ENCODE results near the gene TTC3. TPM values are rescaled to one million over a fixed set of nuclear protein-coding genes. Genes with fewer than 3 reads are reported as not detected.
A peak's percentile ranks its signal among the peaks of the same experiment; 100 is the strongest.

TTC3 gene
- total and polyA plus RNA-seq, 7 donors: 6.5 to 50.3 (median 25.7) TPM

DNA sequence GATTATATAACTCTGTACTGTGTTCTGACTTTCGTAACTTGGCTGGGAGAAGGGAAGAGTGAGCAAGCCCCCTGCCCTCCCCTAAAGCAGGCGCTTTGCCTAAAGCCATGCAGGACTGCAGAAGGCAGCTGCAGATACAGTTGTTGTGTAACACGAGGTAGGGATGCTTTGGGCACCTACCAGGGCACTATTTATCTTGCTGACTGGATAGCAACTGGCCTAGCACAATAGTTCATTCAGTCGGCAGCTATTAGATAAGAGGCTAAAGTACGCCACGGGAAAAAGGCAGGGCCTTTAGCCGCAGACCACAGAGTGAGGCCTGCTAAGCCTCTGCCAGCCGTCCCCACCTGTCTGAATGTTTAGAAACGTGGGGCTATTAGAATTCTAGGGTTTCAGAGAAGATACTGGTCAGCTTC lies 80.9 kb downstream of the TTC3 start:
- WGBS, 3 donors: 29 to 32% (median 29%) methylated on average over 9 of the region's 9 CpGs

DNA sequence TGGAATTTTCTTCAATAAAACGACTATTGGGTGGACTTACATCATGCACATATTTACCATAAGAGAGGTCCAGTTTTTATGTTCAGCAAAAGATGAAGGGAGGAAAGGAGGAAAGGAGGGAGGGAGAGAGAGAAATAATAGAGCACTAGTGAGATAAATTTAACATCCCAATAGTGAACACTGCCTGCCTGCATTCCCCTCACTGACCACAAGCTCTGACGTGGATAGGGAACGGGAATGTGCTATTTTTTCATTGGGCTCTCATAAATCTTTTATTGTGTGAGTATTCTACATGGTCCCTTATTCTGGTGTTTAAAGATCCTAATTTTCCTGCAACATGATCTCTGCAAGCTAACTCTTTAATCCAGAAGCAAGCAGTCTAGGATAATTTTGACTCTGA lies 82.1 kb downstream of the TTC3 start:
- Histone ChIP-seq H3K4me3 (no peak overlapping the region), H3K36me3 (ENCODE audit: insufficient read depth in 1 of 2, low read depth in 1 of 2) (peaks cover 5 to 62% of the 10 kb centered on the region in 2 donors), H3K4me1 (peaks cover 22% of the 10 kb centered on the region), H3K27me3 (ENCODE audit: insufficient read depth in 3 of 3, low read length in 2 of 3) (no peaks in the 10 kb centered on the region), H3K9me3 (no peaks in the 10 kb centered on the region), H3K27ac (no peak overlapping the region)
- no peak for DNase-seq
- 55 to 71% (median 56%) methylated on average over 3 of the region's 3 CpGs for WGBS, 3 donors
- ATAC-seq: no peak
- intact Hi-C loops (cut with DNase I): no loop called here
- no peak for TF ChIP-seq CTCF (IDR thresholded peaks at IDR 0.05)

More for the DNA sequence above, 80.9 kb downstream of the TTC3 start:
- Histone ChIP-seq H3K27me3 (ENCODE audit: insufficient read depth in 3 of 3, low read length in 2 of 3) (no peaks in the 10 kb centered on the region), H3K4me3 (no peak overlapping the region), H3K4me1 (peaks cover 22% of the 10 kb centered on the region), H3K9me3 (no peaks in the 10 kb centered on the region), H3K27ac (peak overlapping the region; percentile 82), H3K36me3 (ENCODE audit: insufficient read depth in 1 of 2, low read depth in 1 of 2) (peaks cover 4 to 62% of the 10 kb centered on the region in 2 donors)
- DNase-seq (peak; percentile 20 to 58), ATAC-seq (peak; percentile 93 to 94 (median 94))
- TF ChIP-seq CTCF (IDR thresholded peaks at IDR 0.05): no peak
- intact Hi-C loops (cut with DNase I): no loop called here

GRCh38 chr21:37157938-37158337 lies 84.9 kb downstream of the TTC3 start:
- no peak for ATAC-seq
- WGBS, 3 donors: 30 to 53% (median 40%) methylated on average over 3 of the region's 3 CpGs
- no peak for TF ChIP-seq CTCF (IDR thresholded peaks at IDR 0.05)

DNA sequence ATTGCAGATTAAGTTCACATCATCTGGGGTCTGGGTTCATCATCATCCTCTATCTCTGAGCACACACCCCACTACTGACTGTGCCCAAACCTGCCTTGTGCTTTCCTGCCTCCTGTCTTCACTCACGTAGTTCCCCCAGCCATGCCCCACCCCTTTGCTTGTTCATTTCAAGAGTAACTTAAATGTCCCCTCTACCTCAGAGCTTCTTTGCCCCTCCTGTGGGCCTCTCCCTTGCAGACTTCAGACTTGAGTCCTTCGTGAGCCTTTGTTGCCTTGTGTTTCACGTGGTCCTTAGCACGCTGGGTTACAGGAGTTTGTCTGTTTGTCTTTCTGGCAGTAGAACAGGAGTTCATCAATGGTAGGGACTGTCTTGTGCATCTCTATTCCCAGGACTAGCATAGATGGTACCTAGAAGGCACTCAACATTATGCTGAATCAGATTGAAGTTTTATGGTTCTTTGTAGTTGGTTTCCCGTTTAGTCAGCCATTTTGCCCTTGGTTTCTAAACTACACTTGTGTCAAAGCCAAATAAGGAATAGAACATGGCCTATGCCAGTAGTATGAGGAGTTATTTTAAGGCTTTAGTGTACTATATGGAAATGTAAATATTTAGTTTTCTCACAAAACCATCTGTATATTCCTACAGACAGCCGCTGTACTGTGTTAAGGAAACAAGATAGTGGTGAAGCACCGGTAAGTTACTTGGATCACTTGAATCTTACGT lies 86.2 kb downstream of the TTC3 start:
- Histone ChIP-seq H3K9me3 (no peaks in the 10 kb centered on the region), H3K27me3 (ENCODE audit: insufficient read depth in 3 of 3, low read length in 2 of 3) (no peaks in the 10 kb centered on the region), H3K27ac (no peak overlapping the region), H3K4me3 (no peak overlapping the region), H3K4me1 (peaks cover 12% of the 10 kb centered on the region), H3K36me3 (ENCODE audit: insufficient read depth in 1 of 2, low read depth in 1 of 2) (peaks cover 5 to 81% of the 10 kb centered on the region in 2 donors)
- 88 to 92% (median 91%) methylated on average over 8 of the region's 8 CpGs for WGBS, 3 donors
- ATAC-seq: no peak
- TF ChIP-seq CTCF (IDR thresholded peaks at IDR 0.05): no peak
- DNase-seq: no peak
- intact Hi-C loops (cut with DNase I): no loop called here

More at GRCh38 chr21:37157938-37158337, 84.9 kb downstream of the TTC3 start:
- Histone ChIP-seq H3K4me1 (peaks cover 22% of the 10 kb centered on the region), H3K4me3 (no peak overlapping the region), H3K36me3 (ENCODE audit: insufficient read depth in 1 of 2, low read depth in 1 of 2) (peaks cover 5 to 68% of the 10 kb centered on the region in 2 donors), H3K27ac (no peak overlapping the region), H3K9me3 (no peaks in the 10 kb centered on the region), H3K27me3 (ENCODE audit: insufficient read depth in 3 of 3, low read length in 2 of 3) (no peaks in the 10 kb centered on the region)
- DNase-seq: no peak
- intact Hi-C loops (cut with DNase I): no loop called here

Data from psoas muscle (tissue), 8 donors.